ENCODE measurements around the gene RDH8.
A peak's percentile ranks its signal among the peaks of the same experiment; 100 is the strongest.

Gene RDH8

GRCh38 chr19:10013316-10013715, at the start of gene RDH8:
Gene RDH8, plus strand, starts transcription at chr19:10013483. Its CDS starts 15 bp downstream, at chr19:10013498.
- DNase-seq (ENCODE audit: low read depth in 3 of 3, low spot score in 1 of 3), result no peak

- no peak for DNase-seq (ENCODE audit: low read depth in 3 of 3, low spot score in 1 of 3)
Observed at GRCh38 chr19:9966024-9966423, 47.3 kb upstream of the RDH8 start.

DNA sequence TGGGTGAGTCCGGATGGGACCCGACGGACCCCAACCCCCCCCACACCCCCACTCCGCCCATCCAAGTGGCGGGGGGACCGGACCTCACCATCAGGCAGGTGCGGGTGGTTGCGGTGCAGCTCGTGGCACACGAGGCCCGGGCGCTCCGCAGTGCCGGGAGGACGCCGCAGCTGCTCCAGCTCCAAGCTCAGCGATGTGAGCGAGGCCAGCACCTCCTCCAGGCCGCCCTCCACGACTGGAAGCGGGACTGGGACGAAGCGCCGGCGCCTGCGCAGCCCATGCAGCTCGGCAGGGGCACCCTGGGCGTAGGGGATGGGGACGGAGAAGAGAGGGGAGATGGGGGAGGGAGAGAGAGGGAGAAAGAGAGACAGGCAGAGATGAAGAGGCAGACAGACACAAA, 46.8 kb upstream of the RDH8 start:
- DNase-seq (ENCODE audit: low read depth in 3 of 3, low spot score in 1 of 3), result no peak

DNA sequence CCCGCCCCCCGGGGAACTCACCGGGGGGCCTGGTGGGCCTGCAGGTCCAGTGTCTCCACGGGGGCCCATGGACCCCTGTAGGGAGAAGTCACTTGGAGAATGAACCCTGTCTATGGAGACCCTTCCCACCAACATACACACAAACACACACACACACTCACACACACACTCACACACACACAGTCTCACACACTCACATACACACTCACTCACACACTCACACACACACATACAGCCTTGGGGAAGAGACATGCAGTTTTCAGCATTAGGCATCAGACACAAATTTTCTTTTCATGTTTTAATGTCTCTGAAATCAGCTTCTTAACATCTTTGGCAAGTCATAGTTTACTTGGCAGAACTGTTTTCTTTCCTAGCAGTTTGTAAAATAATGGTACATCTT, 46.0 kb upstream of the RDH8 start:
- no peak for DNase-seq (ENCODE audit: low read depth in 3 of 3, low spot score in 1 of 3)

DNA sequence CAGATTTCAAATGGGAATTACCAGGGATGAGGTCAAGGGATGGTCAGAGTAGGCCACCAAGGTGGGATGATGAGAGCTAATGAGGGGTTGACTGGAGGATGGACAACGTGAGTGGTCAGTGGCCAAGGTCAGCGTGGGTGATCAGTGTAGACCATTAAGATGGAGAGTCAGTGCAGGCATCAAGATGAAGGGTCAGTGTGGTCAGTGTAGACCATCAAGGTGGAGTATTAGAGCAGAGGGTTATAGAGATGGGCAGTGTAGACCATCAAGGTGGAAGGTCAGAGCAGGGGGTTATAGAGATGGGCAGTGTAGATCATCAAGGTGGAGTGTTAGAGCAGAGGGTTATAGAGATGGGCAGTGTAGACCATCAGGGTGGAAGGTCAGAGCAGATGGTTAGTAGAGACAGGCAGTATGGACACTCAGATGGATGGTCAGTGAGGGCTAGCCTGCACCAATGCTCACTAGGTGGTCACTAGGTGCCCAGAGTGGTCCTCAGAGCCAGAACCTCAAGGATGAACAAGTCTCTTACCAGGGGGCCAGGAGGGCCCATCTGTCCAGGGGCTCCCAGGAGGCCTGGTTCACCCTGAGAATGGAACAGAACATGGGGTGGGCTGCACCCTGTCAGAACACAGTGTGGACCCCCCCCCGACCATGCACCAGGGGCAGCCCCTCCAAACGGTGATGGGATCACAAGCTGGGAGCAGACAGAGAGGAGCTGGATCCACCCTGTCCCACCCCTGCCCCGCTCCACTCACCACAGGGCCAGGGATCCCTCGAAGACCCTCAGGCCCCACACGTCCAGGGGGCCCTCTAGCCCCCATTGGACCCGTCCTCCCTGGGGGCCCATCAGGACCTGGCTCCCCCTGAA, 44.2 kb upstream of the RDH8 start:
- DNase-seq (ENCODE audit: low read depth in 3 of 3, low spot score in 1 of 3), result no peak

- DNase-seq (ENCODE audit: low read depth in 3 of 3, low spot score in 1 of 3), result no peak
Observed at GRCh38 chr19:9969688-9969975, 43.7 kb upstream of the RDH8 start.

GRCh38 chr19:9970481-9970880, 42.8 kb upstream of the RDH8 start:
- no peak for DNase-seq (ENCODE audit: low read depth in 3 of 3, low spot score in 1 of 3)

DNA sequence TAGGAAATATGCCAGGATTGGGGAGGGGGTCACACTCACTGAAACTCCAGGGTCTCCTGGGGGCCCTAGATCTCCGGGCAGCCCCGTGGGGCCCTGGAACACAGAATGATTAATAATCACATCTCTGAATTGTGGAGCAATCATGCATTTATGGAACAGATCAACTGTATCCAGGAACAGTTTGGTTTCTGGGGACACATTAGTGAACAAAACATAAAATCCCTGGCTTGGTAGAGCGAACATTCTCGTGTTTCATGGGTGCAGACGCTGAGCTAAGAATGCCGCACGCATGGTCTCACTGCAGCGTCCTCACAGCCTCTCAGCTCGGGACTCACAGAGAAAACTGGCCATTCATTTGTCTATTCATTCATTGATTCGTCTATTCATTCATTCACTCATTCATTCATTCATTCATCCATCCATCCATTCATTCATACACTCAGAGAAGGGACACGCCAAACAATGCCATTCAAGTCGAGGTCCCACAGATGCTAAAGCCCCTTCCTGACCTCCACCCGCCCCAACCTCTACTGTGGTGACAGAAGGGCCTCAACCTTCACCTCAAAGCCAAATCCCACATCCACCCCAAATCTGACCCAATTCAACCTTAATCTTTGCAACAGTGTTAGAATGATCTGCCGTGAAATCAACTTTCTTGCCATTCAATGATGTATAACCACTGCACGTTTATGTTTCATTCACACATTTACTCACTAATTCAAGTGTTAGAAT, 42.0 kb upstream of the RDH8 start:
- no peak for DNase-seq (ENCODE audit: low read depth in 3 of 3, low spot score in 1 of 3)

DNA sequence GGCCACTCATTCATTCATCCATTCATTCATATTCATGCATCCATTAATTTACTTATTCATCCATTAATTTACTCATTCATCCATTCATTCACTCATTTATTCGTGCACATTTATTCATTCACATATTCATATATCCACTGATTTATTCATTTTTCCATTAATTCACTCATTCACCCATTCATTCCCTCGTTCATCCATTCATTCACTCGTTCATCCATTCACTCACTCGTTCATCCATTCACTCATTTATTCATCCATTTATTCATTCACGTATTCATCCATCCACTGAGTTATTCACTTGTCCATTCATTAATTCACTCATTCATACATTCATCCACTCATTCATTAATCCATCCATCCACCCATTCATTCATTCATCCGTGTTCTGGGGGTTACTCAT, 41.2 kb upstream of the RDH8 start:
- no peak for DNase-seq (ENCODE audit: low read depth in 3 of 3, low spot score in 1 of 3)

- DNase-seq (ENCODE audit: low read depth in 3 of 3, low spot score in 1 of 3), result no peak
Observed at GRCh38 chr19:9981406-9982260, 31.6 kb upstream of the RDH8 start.

DNA sequence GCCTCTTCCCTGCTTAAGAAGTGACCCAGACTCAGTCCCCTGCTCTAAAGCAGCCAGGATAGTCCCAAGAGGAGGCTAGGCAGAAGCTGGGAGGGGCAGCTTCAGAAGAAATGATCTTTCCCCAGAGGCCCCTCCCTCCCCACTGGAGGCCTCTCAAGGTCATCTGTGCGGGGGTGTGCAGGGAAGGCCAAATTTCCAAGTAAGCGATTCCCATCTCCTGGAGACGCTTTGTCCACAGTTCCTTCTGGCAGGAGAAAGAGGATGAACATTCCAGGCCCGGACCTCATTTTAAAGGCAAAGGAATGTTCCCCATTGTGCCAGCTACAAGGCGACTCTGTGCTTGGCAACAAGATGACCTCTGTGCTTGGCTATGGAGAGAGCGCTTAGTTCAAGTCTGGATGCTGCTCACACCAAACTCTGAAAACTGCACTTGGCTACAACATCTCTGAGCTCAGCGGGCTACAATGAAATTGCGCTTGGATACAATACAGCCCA, 26.4 kb upstream of the RDH8 start:
- DNase-seq (ENCODE audit: low read depth in 3 of 3, low spot score in 1 of 3), result no peak

- DNase-seq (ENCODE audit: low read depth in 3 of 3, low spot score in 1 of 3), result no peak
Observed at GRCh38 chr19:9989504-9989903, 23.8 kb upstream of the RDH8 start.

DNA sequence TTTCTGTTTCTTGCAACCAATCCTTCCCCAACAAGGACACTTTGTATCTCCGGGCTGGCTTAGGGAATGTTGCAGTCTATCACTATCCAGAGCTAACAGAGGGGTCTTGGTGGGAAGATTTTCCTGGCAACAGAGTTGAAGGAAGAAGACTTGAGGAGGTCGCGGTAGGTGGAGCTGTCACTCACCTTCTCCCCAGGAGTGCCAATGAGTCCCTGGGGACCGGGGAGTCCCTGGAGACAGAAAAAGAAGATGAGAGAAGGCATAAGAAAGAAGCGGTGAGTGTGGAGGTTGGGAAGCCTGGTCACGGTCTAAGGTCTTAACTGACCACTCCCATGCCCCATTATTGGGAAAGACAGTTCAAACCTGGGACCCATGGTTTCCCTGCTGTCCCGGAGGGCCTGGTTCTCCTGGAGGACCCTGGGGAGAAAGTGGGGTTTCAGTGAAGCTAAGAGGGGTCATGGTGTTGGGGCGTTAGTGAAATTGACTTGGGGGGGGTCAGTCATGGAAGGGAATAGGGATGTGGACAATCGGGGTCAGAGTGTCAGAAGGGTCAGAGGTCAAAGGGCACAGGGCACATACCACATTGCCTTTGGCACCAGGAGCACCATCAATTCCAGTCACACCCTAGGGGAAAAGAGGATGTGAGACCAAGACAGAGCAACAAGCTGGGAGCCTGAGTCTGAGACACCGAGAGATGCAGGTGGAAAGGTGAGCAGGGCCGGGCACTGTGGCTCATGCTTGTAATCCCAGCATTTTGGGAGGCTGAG, 21.7 kb upstream of the RDH8 start:
- no peak for DNase-seq (ENCODE audit: low read depth in 3 of 3, low spot score in 1 of 3)

- no peak for DNase-seq (ENCODE audit: low read depth in 3 of 3, low spot score in 1 of 3)
Observed at GRCh38 chr19:9995084-9995483, 18.2 kb upstream of the RDH8 start.

- no peak for DNase-seq (ENCODE audit: low read depth in 3 of 3, low spot score in 1 of 3)
Observed at GRCh38 chr19:9995999-9996398, 17.3 kb upstream of the RDH8 start.

- no peak for DNase-seq (ENCODE audit: low read depth in 3 of 3, low spot score in 1 of 3)
Observed at GRCh38 chr19:9996541-9996940, 16.7 kb upstream of the RDH8 start.

GRCh38 chr19:10000171-10000826, 13.0 kb upstream of the RDH8 start:
- DNase-seq (ENCODE audit: low read depth in 3 of 3, low spot score in 1 of 3), result peak; percentile 5 to 45 (median 23)

DNA sequence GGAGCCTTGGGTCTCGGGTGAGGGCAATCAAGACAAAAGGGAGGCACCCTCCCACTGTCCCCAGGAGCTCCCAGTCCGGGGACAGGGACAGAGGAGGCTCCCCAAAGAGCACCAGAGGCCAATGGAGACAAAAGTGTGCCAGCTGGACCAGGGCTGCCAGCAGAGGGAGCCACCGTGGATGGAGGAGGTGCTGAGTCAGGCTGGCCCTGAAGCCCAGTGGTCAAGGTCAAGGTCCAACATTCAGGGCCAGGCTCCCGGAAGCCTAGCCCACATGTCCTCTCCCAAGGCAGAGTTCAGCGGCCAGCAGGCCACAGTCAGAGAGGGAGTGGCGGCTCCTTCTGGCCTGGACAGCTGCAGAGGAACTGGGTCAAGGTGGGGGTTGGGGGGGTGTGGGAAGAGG, 11.4 kb upstream of the RDH8 start:
- DNase-seq (ENCODE audit: low read depth in 3 of 3, low spot score in 1 of 3), result no peak

DNA sequence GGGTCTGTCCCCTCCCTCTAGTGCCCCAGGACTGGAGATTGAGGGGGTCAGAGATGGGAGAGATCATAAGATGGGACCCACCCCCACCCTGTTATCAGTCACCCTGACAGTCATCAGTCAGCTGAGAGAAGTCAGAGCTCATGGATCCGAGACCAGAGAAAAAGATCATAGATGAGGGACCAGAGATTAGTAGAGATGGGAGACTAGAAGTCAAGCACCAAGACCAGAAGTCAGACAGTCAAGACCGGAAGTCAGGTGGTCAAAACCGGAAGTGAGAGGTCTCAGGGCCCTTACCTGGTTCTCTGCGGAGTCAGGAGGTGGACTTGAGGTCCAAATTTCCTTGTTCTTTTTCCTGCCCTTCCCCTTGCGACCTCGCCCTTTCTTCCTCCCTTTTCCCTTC, 10.0 kb upstream of the RDH8 start:
- DNase-seq (ENCODE audit: low read depth in 3 of 3, low spot score in 1 of 3), result no peak

DNA sequence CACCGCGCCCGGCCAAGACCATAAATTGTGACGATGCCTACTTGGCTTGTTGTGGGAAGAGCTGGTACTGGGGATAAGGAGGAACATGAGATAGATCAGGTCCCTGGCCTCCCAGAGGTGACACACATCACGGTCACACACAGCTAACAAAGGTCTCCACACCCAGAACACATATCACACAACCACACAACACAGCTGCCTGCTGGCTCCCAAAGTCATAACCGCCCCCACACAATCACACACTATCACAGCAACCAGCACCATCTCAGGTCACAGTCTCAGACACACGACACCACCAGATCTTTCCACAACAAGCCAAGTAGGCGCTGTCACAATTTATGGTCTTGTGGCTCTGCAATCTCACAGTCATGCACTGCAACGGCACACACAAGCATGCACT, 8.7 kb upstream of the RDH8 start:
- DNase-seq (ENCODE audit: low read depth in 3 of 3, low spot score in 1 of 3), result no peak
